Mucosa of rectum (tissue), 2 donors: Measurements from ENCODE around the gene TTC24.
A peak's percentile ranks its signal among the peaks of the same experiment; 100 is the strongest.

Experiments
- H3K27ac ChIP-seq, 2 donors: one replicate each; pipeline ENCODE4 v1.7.0; 2013; ENCODE audit warnings: inconsistent platforms in 2 of 2, low read depth in 2 of 2, low read length in 2 of 2
- H3K27me3 ChIP-seq, 2 donors: one replicate each; pipeline ENCODE4 v1.7.0; 2013; ENCODE audit warnings: low read length in 2 of 2; ENCODE audit not compliant: control insufficient read depth in 2 of 2, insufficient read depth in 2 of 2
- H3K36me3 ChIP-seq, 2 donors: one replicate each; pipeline ENCODE4 v1.7.0; 2013; ENCODE audit warnings: low read length in 2 of 2; ENCODE audit not compliant: control insufficient read depth in 2 of 2, insufficient read depth in 2 of 2
- H3K4me1 ChIP-seq, 2 donors: one replicate each; pipeline ENCODE4 v1.7.0; 2013; ENCODE audit warnings: low read length in 2 of 2, mild to moderate bottlenecking in 1 of 2; ENCODE audit not compliant: control insufficient read depth in 2 of 2, insufficient read depth in 2 of 2
- H3K4me3 ChIP-seq, 2 donors: one replicate each; pipeline ENCODE4 v1.7.0; 2013; ENCODE audit warnings: low read length in 2 of 2
- H3K9ac ChIP-seq, 2 donors: one replicate each; pipeline ENCODE4 v1.7.0; 2013; ENCODE audit warnings: low read length in 2 of 2, low read depth in 1 of 2, mild to moderate bottlenecking in 1 of 2
- H3K9me3 ChIP-seq, 2 donors: one replicate each; pipeline ENCODE4 v1.7.0; 2013; ENCODE audit warnings: low read length in 2 of 2; ENCODE audit not compliant: control insufficient read depth in 2 of 2
- donor health status: healthy.
- donor health status: Normal muscosa, but diverticular disease.

TTC24 gene

DNA sequence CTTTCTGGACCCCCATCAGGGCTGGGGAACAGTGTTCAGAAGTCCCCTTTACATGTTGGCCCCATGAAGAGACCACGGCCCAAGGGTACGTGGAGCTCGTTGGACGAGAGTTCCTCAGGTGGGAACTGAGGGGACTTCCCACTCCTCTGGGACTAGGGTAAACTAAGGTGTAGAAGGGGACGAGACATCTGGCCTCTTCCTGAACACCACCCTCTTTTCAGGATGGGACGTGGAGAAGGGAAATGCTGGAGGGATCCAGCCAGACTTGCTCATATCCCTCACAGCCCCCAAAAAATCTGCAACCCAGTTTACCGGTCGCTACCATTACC, 14.1 kb downstream of the TTC24 start:
- H3K27ac ChIP-seq: no peak overlapping the region
- no peaks in the 10 kb centered on the region for H3K9me3 ChIP-seq
- H3K9ac ChIP-seq: peak overlapping the region in 1 of 2 donors; percentile 14
- peaks cover 27 to 48% of the 10 kb centered on the region in 2 donors for H3K36me3 ChIP-seq
- no peak overlapping the region for H3K4me3 ChIP-seq
- H3K4me1 ChIP-seq: peaks cover 11 to 12% of the 10 kb centered on the region in 2 donors
- no peaks in the 10 kb centered on the region for H3K27me3 ChIP-seq

DNA sequence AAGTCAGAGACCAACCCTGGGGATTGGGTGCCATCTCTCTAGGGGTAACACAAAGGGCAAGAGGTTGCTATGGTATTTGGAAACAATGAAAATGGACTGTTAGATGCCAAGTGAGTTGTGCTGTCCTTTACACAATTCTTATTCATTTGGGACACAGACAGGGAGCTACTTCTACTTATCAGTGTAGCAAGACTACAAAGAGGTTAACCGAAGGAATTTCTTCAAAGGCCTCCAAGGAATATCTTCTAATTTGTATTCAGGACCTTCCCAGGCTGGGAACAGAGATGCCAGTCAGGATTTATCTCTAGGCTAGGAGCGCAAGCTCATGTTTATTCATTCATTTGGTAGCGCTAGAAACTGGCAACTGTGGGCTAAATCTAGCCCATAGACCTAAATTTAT, 14.7 kb downstream of the TTC24 start:
- Histone ChIP-seq H3K27me3 (no peaks in the 10 kb centered on the region), H3K27ac (no peak overlapping the region), H3K4me1 (peaks cover 11 to 12% of the 10 kb centered on the region in 2 donors), H3K9me3 (no peaks in the 10 kb centered on the region), H3K9ac (no peak overlapping the region), H3K4me3 (no peak overlapping the region), H3K36me3 (peaks cover 27 to 48% of the 10 kb centered on the region in 2 donors)

DNA sequence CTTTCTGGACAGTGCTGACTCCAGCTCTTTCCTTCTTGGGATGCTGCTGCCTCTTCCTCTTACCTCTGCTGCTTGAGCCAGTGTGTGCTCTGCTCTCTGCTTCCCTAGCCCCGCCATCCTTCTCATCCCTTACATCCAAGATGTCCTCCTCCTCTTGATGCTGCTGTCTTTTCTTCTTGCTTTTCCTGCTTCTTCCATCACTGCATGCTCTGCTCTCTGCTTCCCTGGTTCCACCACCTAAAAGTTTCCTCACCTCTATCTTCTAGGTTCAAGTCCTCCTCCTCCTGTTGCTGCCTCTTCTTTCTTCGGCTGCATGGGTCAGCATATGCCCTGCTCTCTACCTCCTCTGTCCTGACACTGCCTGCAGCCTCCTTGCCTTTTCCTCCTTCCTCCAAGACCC, 15.5 kb downstream of the TTC24 start:
- H3K27me3 ChIP-seq: no peaks in the 10 kb centered on the region
- H3K27ac ChIP-seq: no peak overlapping the region
- no peak overlapping the region for H3K4me3 ChIP-seq
- H3K36me3 ChIP-seq: peaks cover 27 to 48% of the 10 kb centered on the region in 2 donors
- peaks cover 11 to 12% of the 10 kb centered on the region in 2 donors for H3K4me1 ChIP-seq
- no peak overlapping the region for H3K9ac ChIP-seq
- H3K9me3 ChIP-seq: no peaks in the 10 kb centered on the region

DNA sequence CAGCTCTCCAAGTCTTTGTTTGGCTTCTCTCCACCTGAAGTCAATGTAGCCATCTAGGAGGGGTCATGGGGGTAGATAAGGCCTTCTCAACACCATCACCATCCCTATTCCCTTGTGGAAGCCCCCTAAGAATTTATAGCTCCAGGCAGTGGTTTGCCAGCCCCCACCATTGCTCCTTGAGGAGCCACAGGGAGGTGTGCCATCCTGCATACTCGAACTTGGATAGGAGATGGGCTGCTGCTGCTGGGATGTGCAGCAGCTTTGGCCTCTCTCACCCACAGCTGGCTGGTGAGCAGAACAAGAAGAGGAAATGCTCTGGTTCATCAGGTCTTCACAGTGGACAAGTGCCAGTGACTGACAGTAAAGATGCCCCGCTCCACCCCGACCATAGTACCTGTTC, 16.9 kb downstream of the TTC24 start:
- Histone ChIP-seq H3K27ac (no peak overlapping the region), H3K36me3 (peaks cover 27 to 48% of the 10 kb centered on the region in 2 donors), H3K27me3 (no peaks in the 10 kb centered on the region), H3K4me3 (no peak overlapping the region), H3K4me1 (peaks cover 9 to 11% of the 10 kb centered on the region in 2 donors), H3K9me3 (no peaks in the 10 kb centered on the region), H3K9ac (no peak overlapping the region)

DNA sequence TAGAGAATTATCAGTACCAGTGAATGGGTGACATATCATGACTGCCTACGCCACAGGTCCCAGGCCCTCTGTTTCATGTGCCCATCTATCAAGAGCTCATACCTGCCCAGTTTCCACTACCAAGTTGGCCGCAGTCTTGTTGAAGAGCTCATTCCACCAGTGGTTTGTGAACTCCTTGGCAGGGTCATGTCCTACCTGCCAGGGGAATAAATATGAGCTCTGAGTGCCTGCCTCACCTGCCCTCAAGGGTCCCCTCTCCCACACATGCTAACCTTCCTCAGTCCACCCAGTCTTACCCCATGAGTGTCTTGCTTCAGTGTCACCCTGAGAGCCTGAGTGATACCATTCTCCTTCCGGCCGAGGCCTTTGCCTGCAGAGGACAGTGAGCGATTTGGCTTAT, 18.6 kb downstream of the TTC24 start:
- H3K4me1 ChIP-seq: peaks cover 8% of the 10 kb centered on the region in 2 donors
- H3K4me3 ChIP-seq: no peak overlapping the region
- H3K36me3 ChIP-seq: peaks cover 26 to 46% of the 10 kb centered on the region in 2 donors
- H3K27me3 ChIP-seq: no peaks in the 10 kb centered on the region
- H3K9me3 ChIP-seq: no peaks in the 10 kb centered on the region
- H3K27ac ChIP-seq: no peak overlapping the region
- no peak overlapping the region for H3K9ac ChIP-seq

DNA sequence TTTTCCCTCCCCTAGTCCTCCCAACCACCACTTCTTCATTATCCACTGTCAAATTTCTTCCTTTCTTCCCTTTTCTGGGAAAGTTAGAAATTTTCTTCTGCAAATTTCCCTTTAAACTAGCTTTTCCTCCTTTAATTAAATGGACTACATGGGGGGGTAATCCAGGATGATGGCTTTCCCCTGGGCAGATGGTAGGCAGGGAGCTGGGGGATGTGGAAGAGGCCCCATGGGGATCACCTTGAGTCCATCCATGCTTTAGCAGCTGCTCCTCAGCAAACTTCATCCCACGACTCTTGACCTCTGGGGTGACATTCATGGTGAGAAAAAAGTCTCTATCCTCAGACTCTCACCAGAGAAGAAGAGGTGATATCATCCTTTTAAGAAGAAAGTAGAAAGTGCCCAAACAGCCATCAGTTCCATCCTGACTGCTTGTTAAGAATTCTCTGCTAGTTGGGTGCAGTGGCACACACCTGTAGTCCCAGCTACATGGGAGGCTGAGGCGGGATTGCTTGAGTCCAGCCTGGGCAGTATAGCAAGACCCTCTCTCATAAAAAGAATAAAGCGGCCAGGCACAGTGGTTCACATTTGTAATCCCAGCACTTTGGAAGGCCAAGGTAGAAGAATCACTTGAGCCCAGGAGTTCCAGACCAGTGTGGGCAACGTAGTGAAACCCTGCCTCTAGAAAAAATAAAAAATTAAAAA, 19.4 kb downstream of the TTC24 start:
- H3K9me3 ChIP-seq: no peaks in the 10 kb centered on the region
- peaks cover 8% of the 10 kb centered on the region in 2 donors for H3K4me1 ChIP-seq
- H3K27me3 ChIP-seq: no peaks in the 10 kb centered on the region
- H3K27ac ChIP-seq: no peak overlapping the region
- H3K36me3 ChIP-seq: peaks cover 21 to 44% of the 10 kb centered on the region in 2 donors
- no peak overlapping the region for H3K4me3 ChIP-seq
- no peak overlapping the region for H3K9ac ChIP-seq

DNA sequence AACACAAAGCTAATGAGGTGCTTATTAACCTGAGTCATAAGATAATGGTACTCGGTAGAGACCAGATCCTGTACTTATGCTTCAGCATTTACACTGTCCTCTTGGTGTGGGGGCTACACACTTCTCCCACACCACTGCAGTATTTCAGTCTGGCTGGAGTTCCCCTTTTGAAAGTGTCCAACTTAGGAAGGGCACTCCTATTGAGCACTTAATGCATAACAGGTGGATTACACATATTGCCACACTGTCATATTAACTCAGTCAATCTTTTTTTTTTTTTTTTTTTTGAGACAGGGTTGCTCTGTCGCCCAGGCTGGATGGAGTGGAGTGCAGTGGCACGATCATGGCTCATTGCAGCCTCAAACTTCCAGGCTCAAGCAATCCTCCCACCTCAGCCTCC, 20.3 kb downstream of the TTC24 start:
- Histone ChIP-seq H3K27ac (no peak overlapping the region), H3K4me3 (no peak overlapping the region), H3K27me3 (no peaks in the 10 kb centered on the region), H3K9me3 (no peaks in the 10 kb centered on the region), H3K36me3 (peaks cover 21 to 36% of the 10 kb centered on the region in 2 donors), H3K4me1 (peaks cover 8% of the 10 kb centered on the region in 2 donors), H3K9ac (no peak overlapping the region)

DNA sequence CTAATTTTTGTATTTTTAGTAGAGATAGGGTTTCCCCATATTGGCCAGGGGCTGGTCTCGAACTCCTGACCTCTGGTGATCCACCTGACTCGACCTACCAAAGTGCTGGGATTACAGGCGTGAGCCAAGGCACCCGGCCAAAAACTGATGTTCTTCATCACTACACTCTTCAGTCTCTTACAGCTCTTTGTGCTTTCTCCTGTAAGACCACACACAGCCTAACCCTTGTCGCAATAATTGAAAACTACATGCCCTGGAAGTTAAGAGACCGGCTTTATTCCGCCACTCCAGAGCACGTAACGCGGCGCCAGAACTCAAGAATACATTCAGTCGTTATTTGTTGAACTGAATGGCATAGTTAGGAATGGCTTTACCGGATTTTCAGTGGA, 21.2 kb downstream of the TTC24 start:
- peak overlapping the region; percentile 78 to 99 for H3K4me3 ChIP-seq
- peak overlapping the region; percentile 72 to 81 for H3K9ac ChIP-seq
- H3K27ac ChIP-seq: peak overlapping the region in 1 of 2 donors; percentile 74
- H3K27me3 ChIP-seq: no peaks in the 10 kb centered on the region
- H3K9me3 ChIP-seq: no peaks in the 10 kb centered on the region
- peaks cover 8% of the 10 kb centered on the region in 2 donors for H3K4me1 ChIP-seq
- H3K36me3 ChIP-seq: peaks cover 20 to 27% of the 10 kb centered on the region in 2 donors

DNA sequence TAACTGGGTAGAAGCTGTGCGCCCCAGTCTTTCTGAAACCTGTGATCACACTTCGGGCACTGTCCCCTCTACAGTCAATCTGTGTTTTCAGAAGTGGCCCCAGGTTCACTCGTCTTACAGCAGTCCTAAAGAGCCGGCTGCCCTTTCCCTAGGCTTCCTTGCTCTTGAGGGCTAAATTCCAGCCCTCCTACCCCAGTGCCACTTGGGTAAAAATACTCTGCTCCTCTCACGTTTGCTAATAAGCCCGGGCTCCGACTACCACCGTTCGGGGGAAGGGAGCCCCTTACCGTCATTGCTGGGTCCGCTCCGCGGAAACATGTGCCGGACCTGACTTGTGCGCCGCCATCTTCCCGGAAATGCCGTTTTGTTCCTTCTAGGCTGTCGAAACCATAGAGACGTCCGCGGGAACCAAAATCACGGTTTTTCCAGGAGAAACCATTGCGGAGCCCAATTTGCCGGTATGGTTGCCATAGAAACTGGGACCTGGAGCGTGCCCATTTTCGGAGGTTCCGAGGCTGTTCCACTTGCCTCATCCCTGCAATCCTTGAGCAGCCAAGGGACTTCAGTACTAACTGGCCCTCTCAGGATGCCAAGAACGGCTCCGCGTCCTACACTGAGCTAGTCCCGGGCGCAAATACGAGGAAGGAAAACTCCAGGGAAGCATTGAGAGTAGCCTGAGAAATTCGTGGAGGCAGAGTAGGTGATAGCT, 21.8 kb downstream of the TTC24 start, which contains the start of gene GPATCH4:
GPATCH4 (minus strand) TSS at position 358 of the 709 bp plus-strand sequence.
- H3K9me3 ChIP-seq: no peaks in the 10 kb centered on the region
- peak within 1 kb of the TSS; percentile 78 to 99 for H3K4me3 ChIP-seq
- peaks cover 15 to 21% of the 10 kb centered on the region in 2 donors for H3K36me3 ChIP-seq
- H3K9ac ChIP-seq: peak within 1 kb of the TSS; percentile 72 to 81
- no peaks in the 10 kb centered on the region for H3K27me3 ChIP-seq
- H3K4me1 ChIP-seq: peaks cover 8% of the 10 kb centered on the region in 2 donors
- H3K27ac ChIP-seq: peak within 1 kb of the TSS; percentile 49 to 74

DNA sequence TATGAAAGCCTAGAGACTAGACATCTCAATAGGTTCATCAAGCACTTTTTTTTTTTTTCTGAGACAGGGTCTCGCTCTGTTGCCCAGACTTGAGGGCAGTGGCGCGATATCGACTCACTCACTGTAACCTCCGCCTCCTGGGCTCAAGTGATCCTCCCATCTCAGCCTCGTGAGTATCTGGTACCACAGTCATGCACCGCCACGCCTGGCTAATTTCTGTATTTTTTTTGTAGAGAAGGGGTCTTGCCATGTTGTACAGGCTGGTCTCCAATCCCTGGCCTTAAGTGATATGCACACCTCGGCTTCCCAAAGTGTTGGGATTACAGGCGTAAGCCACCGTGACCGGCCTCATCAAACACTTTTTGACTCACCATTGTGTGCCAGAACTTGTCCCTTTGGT, 22.4 kb downstream of the TTC24 start:
- Histone ChIP-seq H3K4me3 (peak overlapping the region; percentile 78 to 99), H3K9ac (peak overlapping the region; percentile 72 to 81), H3K36me3 (peaks cover 15% of the 10 kb centered on the region in 2 donors), H3K27me3 (no peaks in the 10 kb centered on the region), H3K4me1 (peaks cover 8% of the 10 kb centered on the region in 2 donors), H3K9me3 (no peaks in the 10 kb centered on the region), H3K27ac (peak overlapping the region; percentile 49 to 74)
